H4 (cell line): ENCODE measurements around the gene ASPSCR1. TPM values are rescaled to one million over a fixed set of nuclear protein-coding genes. Genes with fewer than 3 reads are reported as not detected.

Experiments
- total RNA-seq: library from RNA; depleted of rRNA; stranded (reverse); fragments of >200 nt; shearing (Covaris generic); gene quantifications from 2 replicates; pipeline ENCODE4 v1.2.3, GENCODE V29; 2014; rRNA removed

ASPSCR1 gene
- total RNA-seq, 1 experiment from 2014 or later: 24.9 TPM

Other genes with a start within 250 kb of the ASPSCR1 start
- gene GCGR, start 173.5 kb upstream of the ASPSCR1 start, total RNA-seq: not detected in 2 replicates
- 13.7 and 14.9 TPM in 2 replicates for gene MCRIP1, start 144.3 kb upstream of the ASPSCR1 start, total RNA-seq
- gene PPP1R27, start 142.6 kb upstream of the ASPSCR1 start, total RNA-seq: not detected in 2 replicates
- gene P4HB, start 117.1 kb upstream of the ASPSCR1 start, total RNA-seq: 921 and 1,439 TPM in 2 replicates
- gene ARHGDIA, start 106.3 kb upstream of the ASPSCR1 start, total RNA-seq: 78.2 and 78.9 TPM in 2 replicates
- gene ALYREF, start 86.0 kb upstream of the ASPSCR1 start, total RNA-seq: 149 and 166 TPM in 2 replicates
- gene ANAPC11, start 85.9 kb upstream of the ASPSCR1 start, total RNA-seq: 189 and 222 TPM in 2 replicates
- gene NPB, start 75.4 kb upstream of the ASPSCR1 start, total RNA-seq: 0.04 TPM in 1 of 2 replicates, not detected in the other
- 34.7 and 39.0 TPM in 2 replicates for gene PCYT2, start 66.2 kb upstream of the ASPSCR1 start, total RNA-seq
- gene SIRT7, start 59.5 kb upstream of the ASPSCR1 start, total RNA-seq: 5.5 and 8.7 TPM in 2 replicates
- gene MAFG, start 49.9 kb upstream of the ASPSCR1 start, total RNA-seq: 8.7 and 9.3 TPM in 2 replicates
- gene PYCR1, start 40.3 kb upstream of the ASPSCR1 start, total RNA-seq: 92.4 and 128 TPM in 2 replicates
- not detected in 2 replicates for gene MYADML2, start 30.4 kb upstream of the ASPSCR1 start, total RNA-seq
- gene NOTUM, start 16.4 kb upstream of the ASPSCR1 start, total RNA-seq: 0.06 and 0.45 TPM in 2 replicates
- 86.2 and 88.7 TPM in 2 replicates for gene CENPX, start 45.2 kb downstream of the ASPSCR1 start, total RNA-seq
- 7.3 and 11.3 TPM in 2 replicates for gene LRRC45, start 45.7 kb downstream of the ASPSCR1 start, total RNA-seq
- 15.1 and 21.6 TPM in 2 replicates for gene RAC3, start 54.0 kb downstream of the ASPSCR1 start, total RNA-seq
- 99.5 and 107 TPM in 2 replicates for gene DCXR, start 60.1 kb downstream of the ASPSCR1 start, total RNA-seq
- gene RFNG, start 74.2 kb downstream of the ASPSCR1 start, total RNA-seq: 9.1 and 9.9 TPM in 2 replicates
- gene GPS1, start 74.3 kb downstream of the ASPSCR1 start, total RNA-seq: 108 TPM in 2 replicates
- 44.9 and 64.5 TPM in 2 replicates for gene DUS1L, start 88.2 kb downstream of the ASPSCR1 start, total RNA-seq
- 36.7 and 48.7 TPM in 2 replicates for gene FASN, start 120.6 kb downstream of the ASPSCR1 start, total RNA-seq
- gene CCDC57, start 235.2 kb downstream of the ASPSCR1 start, total RNA-seq: 1.8 and 4.7 TPM in 2 replicates